Measurements from ENCODE around the gene ZNF81. TPM values are rescaled to one million over a fixed set of nuclear protein-coding genes. Genes with fewer than 3 reads are reported as not detected.

Gene ZNF81
- total RNA-seq, 1 experiment from 2014 or later, result 6.1 TPM

DNA sequence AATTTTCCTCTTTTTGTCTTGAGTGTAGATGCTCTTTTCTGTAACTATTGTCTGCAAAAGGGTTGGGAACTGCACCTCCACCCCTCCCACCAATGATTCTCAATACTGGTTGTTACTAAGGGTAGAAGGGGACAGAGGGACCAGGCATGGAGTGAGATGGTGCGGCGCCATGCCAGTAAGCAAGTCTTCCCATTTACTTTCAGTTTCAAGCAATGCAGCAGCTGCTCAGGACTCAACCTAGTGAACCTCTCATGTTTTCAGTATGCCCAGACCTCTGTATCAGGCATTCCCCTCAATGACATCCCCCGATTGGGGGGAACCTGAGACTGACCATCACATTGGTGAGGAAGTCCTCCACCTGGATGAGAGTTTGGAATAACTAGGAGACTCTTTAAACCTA, 41.5 kb downstream of the ZNF81 start:
- H3K27me3 ChIP-seq (ENCODE audit: low read length), result no peaks in the 10 kb centered on the region
- H3K4me1 ChIP-seq (ENCODE audit: low read length), result no peaks in the 10 kb centered on the region
- no peak overlapping the region for H3K9ac ChIP-seq (ENCODE audit: low read length)
- H3K36me3 ChIP-seq (ENCODE audit: insufficient read depth, low read length), result peaks cover 11% of the 10 kb centered on the region; the same call in 1 of the 2 replicates
- H4K20me1 ChIP-seq (ENCODE audit: insufficient read depth, low read depth, low read length), result no peaks in the 10 kb centered on the region
- H3K4me2 ChIP-seq (ENCODE audit: low read depth, low read length, poor library complexity, severe bottlenecking), result no peak overlapping the region
- no peak for DNase-seq
- H2AFZ ChIP-seq (ENCODE audit: low read length), result no peak overlapping the region
- H3K9me3 ChIP-seq (ENCODE audit: low read length), result no peaks in the 10 kb centered on the region; the same call in 1 of the 2 replicates
- no peaks in the 10 kb centered on the region for H3K79me2 ChIP-seq (ENCODE audit: low read length)
- H3K9me2 ChIP-seq (replicated peaks; ENCODE audit: insufficient read depth, low read length), result no peaks in the 10 kb centered on the region
- H3K27ac ChIP-seq (ENCODE audit: low read length), result no peak overlapping the region
- H3K4me3 ChIP-seq (ENCODE audit: low read length), result no peak overlapping the region

DNA sequence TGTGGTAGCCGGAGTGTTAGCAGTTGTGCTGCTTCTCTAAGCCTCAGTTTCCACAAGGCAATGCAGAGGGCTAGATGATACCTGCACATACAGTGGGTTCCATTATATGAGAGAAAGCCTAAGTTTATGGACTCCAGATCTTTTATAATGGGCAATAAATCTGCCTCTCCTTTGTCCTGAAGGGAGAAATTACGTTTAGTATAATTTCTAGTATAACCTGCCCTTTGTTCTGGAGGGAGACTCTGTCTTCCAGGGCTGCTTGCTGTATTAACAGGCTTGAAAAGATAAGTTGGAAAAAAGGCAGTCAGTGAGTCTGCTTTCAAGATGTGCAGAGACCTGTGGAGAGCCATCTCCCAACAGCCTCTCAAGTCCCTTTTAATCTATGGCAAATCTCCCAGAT, 42.8 kb downstream of the ZNF81 start:
- Histone ChIP-seq H3K27me3 (ENCODE audit: low read length) (no peaks in the 10 kb centered on the region), H3K27ac (ENCODE audit: low read length) (no peak overlapping the region), H3K79me2 (ENCODE audit: low read length) (no peaks in the 10 kb centered on the region), H3K9ac (ENCODE audit: low read length) (no peak overlapping the region), H3K4me3 (ENCODE audit: low read length) (no peak overlapping the region), H3K36me3 (ENCODE audit: insufficient read depth, low read length) (peaks cover 11% of the 10 kb centered on the region), H2AFZ (ENCODE audit: low read length) (no peak overlapping the region), H3K9me2 (replicated peaks; ENCODE audit: insufficient read depth, low read length) (no peaks in the 10 kb centered on the region), H3K4me2 (ENCODE audit: low read depth, low read length, poor library complexity, severe bottlenecking) (no peak overlapping the region), H3K9me3 (ENCODE audit: low read length) (no peaks in the 10 kb centered on the region), H3K4me1 (ENCODE audit: low read length) (no peaks in the 10 kb centered on the region), H4K20me1 (ENCODE audit: insufficient read depth, low read depth, low read length) (no peaks in the 10 kb centered on the region)
- no peak for DNase-seq

DNA sequence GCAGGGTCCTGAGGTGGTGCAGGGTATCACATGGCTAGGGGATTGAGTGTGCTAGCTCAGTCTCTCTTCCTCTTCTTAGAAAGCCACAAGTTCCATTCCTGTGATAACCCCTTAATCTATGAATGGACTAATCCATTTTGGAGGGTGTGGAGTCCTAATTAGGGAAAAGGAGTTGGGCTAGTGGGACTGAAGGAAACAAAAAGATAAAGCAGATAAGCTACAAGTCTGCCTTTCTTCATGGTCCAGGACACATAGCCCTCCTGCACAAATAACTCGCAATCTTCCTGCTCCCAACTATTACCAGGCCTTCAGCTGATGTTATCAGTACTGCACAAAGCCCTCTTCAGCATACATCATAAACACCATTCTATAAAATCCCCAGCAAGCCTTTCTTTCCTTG, 44.2 kb downstream of the ZNF81 start:
- Histone ChIP-seq H3K9me2 (replicated peaks; ENCODE audit: insufficient read depth, low read length) (no peaks in the 10 kb centered on the region), H3K4me2 (ENCODE audit: low read depth, low read length, poor library complexity, severe bottlenecking) (no peak overlapping the region), H3K27ac (ENCODE audit: low read length) (no peak overlapping the region), H3K9me3 (ENCODE audit: low read length) (no peaks in the 10 kb centered on the region), H3K36me3 (ENCODE audit: insufficient read depth, low read length) (peaks cover 16% of the 10 kb centered on the region), H3K79me2 (ENCODE audit: low read length) (no peaks in the 10 kb centered on the region), H3K4me3 (ENCODE audit: low read length) (no peak overlapping the region), H4K20me1 (ENCODE audit: insufficient read depth, low read depth, low read length) (no peaks in the 10 kb centered on the region), H3K9ac (ENCODE audit: low read length) (no peak overlapping the region), H2AFZ (ENCODE audit: low read length) (no peak overlapping the region), H3K4me1 (ENCODE audit: low read length) (no peaks in the 10 kb centered on the region), H3K27me3 (ENCODE audit: low read length) (no peaks in the 10 kb centered on the region)
- DNase-seq, result no peak

DNA sequence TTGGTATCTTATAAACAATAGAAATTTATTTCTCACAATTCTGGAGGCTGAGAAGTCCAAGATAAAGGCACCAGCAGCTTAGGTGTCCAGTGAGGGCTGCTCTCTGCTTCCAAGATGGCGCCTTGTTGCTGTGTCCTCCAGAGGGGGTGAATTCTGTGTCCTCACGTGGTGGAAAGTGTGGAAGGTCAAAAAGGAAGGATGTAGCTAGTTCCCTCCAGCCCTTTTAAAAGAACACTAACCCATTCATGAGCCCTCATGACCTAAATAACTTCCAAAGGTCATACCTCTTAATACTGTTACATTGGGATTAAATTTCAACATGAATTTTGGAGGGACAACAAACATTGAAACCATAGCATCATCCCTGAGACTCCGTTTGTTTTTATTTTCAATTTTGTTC, 48.8 kb downstream of the ZNF81 start:
- Histone ChIP-seq H2AFZ (ENCODE audit: low read length) (no peak overlapping the region), H3K9me2 (replicated peaks; ENCODE audit: insufficient read depth, low read length) (no peaks in the 10 kb centered on the region), H3K27ac (ENCODE audit: low read length) (no peak overlapping the region), H3K9ac (ENCODE audit: low read length) (no peak overlapping the region), H3K4me2 (ENCODE audit: low read depth, low read length, poor library complexity, severe bottlenecking) (no peak overlapping the region), H3K36me3 (ENCODE audit: insufficient read depth, low read length) (peaks cover 5% of the 10 kb centered on the region; the same call in 1 of the 2 replicates), H3K4me1 (ENCODE audit: low read length) (no peaks in the 10 kb centered on the region), H3K9me3 (ENCODE audit: low read length) (no peaks in the 10 kb centered on the region), H3K27me3 (ENCODE audit: low read length) (no peaks in the 10 kb centered on the region), H3K79me2 (ENCODE audit: low read length) (0 out of 2 replicates have a peak, but pooled peaks cover 3% of the 10 kb centered on the region), H4K20me1 (ENCODE audit: insufficient read depth, low read depth, low read length) (no peaks in the 10 kb centered on the region), H3K4me3 (ENCODE audit: low read length) (no peak overlapping the region)
- no peak for DNase-seq

DNA sequence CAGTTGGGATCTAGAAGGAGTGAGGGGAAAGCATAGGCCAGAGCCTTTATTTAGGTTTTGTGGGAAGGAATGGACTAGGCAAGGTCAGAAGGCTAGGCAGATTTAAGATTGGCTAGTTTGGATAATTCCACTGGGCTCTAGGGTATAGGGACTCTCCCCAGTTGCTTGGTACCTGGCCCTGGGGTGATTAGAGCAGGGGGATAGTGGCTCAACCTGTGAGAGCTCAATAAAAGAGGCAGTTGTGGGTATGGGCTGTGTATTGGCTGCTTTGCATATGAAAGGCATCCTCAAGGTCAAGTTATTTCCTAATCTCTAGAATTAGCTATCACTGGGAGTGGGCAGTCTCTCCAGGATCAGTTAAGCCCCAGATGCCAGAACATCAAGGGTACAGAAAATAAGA, 61.3 kb downstream of the ZNF81 start:
- Histone ChIP-seq H3K36me3 (ENCODE audit: insufficient read depth, low read length) (peaks cover 9% of the 10 kb centered on the region; the same call in 1 of the 2 replicates), H3K79me2 (ENCODE audit: low read length) (no peaks in the 10 kb centered on the region), H3K4me1 (ENCODE audit: low read length) (no peaks in the 10 kb centered on the region), H4K20me1 (ENCODE audit: insufficient read depth, low read depth, low read length) (no peaks in the 10 kb centered on the region), H3K27ac (ENCODE audit: low read length) (no peak overlapping the region), H3K4me2 (ENCODE audit: low read depth, low read length, poor library complexity, severe bottlenecking) (no peak overlapping the region), H3K9ac (ENCODE audit: low read length) (no peak overlapping the region), H3K9me2 (replicated peaks; ENCODE audit: insufficient read depth, low read length) (no peaks in the 10 kb centered on the region), H2AFZ (ENCODE audit: low read length) (no peak overlapping the region), H3K9me3 (ENCODE audit: low read length) (no peaks in the 10 kb centered on the region), H3K4me3 (ENCODE audit: low read length) (no peak overlapping the region), H3K27me3 (ENCODE audit: low read length) (no peaks in the 10 kb centered on the region)
- no peak for DNase-seq

DNA sequence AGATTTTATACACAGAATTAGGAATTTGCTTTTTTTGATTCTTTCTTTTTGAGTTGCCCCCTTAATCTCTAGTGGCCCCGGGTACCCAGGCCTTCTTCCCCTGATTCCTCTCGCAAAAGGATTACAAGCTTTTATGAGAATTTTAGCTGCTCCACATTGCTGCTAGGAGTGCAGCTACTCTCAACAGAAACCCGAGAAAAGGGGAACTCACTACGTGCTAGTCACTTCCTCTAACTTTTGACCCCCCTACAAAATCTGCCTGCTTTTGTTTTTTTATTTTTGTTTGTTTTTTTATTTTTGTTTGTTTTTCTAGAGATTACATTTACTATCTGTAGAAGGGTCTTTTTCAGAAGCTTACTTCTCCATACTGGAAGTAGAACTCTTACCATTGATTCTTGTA, 64.1 kb downstream of the ZNF81 start:
- no peaks in the 10 kb centered on the region for H3K9me3 ChIP-seq (ENCODE audit: low read length)
- no peaks in the 10 kb centered on the region for H3K9me2 ChIP-seq (replicated peaks; ENCODE audit: insufficient read depth, low read length)
- no peaks in the 10 kb centered on the region for H3K27me3 ChIP-seq (ENCODE audit: low read length)
- no peaks in the 10 kb centered on the region for H3K79me2 ChIP-seq (ENCODE audit: low read length)
- H2AFZ ChIP-seq (ENCODE audit: low read length), result no peak overlapping the region
- H3K4me3 ChIP-seq (ENCODE audit: low read length), result no peak overlapping the region
- no peak overlapping the region for H3K27ac ChIP-seq (ENCODE audit: low read length)
- peaks cover 9% of the 10 kb centered on the region; the same call in 1 of the 2 replicates for H3K36me3 ChIP-seq (ENCODE audit: insufficient read depth, low read length)
- no peaks in the 10 kb centered on the region for H3K4me1 ChIP-seq (ENCODE audit: low read length)
- peak; percentile 42 for DNase-seq
- H3K4me2 ChIP-seq (ENCODE audit: low read depth, low read length, poor library complexity, severe bottlenecking), result no peak overlapping the region
- no peaks in the 10 kb centered on the region for H4K20me1 ChIP-seq (ENCODE audit: insufficient read depth, low read depth, low read length)
- H3K9ac ChIP-seq (ENCODE audit: low read length), result no peak overlapping the region

DNA sequence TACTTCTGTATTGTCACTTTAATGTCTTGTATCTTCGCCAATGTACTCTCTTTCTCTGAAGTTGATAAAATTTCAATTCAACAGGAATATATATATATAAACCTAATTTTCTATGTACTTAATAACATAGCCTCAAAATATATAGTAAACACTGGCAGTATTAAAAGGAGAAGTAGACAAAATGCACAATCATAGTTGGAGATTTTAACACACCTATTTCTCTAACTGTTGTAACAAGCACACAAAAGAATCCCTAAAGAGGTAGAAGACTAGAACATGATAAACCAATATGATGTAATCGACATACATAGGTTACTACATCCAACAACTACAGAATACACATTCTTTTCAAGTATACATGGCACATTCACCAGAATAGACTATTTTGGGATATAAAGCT, 65.5 kb downstream of the ZNF81 start:
- Histone ChIP-seq H3K9me2 (replicated peaks; ENCODE audit: insufficient read depth, low read length) (no peaks in the 10 kb centered on the region), H3K9ac (ENCODE audit: low read length) (no peak overlapping the region), H3K79me2 (ENCODE audit: low read length) (no peaks in the 10 kb centered on the region), H3K9me3 (ENCODE audit: low read length) (no peaks in the 10 kb centered on the region), H3K36me3 (ENCODE audit: insufficient read depth, low read length) (peaks cover 9% of the 10 kb centered on the region; the same call in 1 of the 2 replicates), H2AFZ (ENCODE audit: low read length) (no peak overlapping the region), H3K4me3 (ENCODE audit: low read length) (no peak overlapping the region), H3K4me2 (ENCODE audit: low read depth, low read length, poor library complexity, severe bottlenecking) (no peak overlapping the region), H3K27ac (ENCODE audit: low read length) (no peak overlapping the region), H4K20me1 (ENCODE audit: insufficient read depth, low read depth, low read length) (no peaks in the 10 kb centered on the region), H3K27me3 (ENCODE audit: low read length) (no peaks in the 10 kb centered on the region), H3K4me1 (ENCODE audit: low read length) (no peaks in the 10 kb centered on the region)
- no peak for DNase-seq

DNA sequence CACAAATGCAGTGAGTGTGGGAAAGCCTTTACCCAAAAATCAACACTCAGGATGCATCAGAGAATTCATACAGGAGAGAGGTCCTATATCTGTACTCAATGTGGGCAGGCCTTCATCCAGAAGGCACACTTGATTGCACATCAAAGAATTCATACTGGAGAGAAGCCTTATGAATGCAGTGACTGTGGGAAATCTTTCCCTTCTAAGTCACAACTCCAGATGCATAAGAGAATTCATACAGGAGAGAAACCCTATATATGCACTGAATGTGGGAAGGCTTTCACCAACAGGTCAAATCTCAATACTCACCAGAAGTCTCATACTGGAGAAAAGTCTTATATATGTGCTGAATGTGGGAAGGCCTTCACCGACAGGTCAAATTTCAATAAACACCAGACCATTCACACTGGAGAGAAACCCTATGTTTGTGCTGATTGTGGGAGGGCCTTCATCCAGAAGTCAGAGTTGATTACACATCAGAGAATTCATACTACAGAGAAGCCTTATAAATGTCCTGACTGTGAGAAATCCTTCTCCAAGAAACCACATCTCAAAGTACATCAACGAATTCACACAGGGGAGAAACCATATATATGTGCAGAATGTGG, 79.3 kb downstream of the ZNF81 start:
- peaks cover 11% of the 10 kb centered on the region; the same call in 1 of the 2 replicates for H3K36me3 ChIP-seq (ENCODE audit: insufficient read depth, low read length)
- no peak overlapping the region for H3K4me2 ChIP-seq (ENCODE audit: low read depth, low read length, poor library complexity, severe bottlenecking)
- peaks cover 36% of the 10 kb centered on the region for H3K9me3 ChIP-seq (ENCODE audit: low read length)

More for the DNA sequence above, 79.3 kb downstream of the ZNF81 start:
- DNase-seq, result no peak
- Histone ChIP-seq H3K27me3 (ENCODE audit: low read length) (no peaks in the 10 kb centered on the region), H3K9ac (ENCODE audit: low read length) (no peak overlapping the region), H4K20me1 (ENCODE audit: insufficient read depth, low read depth, low read length) (no peaks in the 10 kb centered on the region), H3K9me2 (replicated peaks; ENCODE audit: insufficient read depth, low read length) (no peaks in the 10 kb centered on the region), H2AFZ (ENCODE audit: low read length) (no peak overlapping the region), H3K4me1 (ENCODE audit: low read length) (no peaks in the 10 kb centered on the region), H3K27ac (ENCODE audit: low read length) (no peak overlapping the region), H3K79me2 (ENCODE audit: low read length) (no peaks in the 10 kb centered on the region), H3K4me3 (ENCODE audit: low read length) (no peak overlapping the region)
